Mesendoderm (in vitro differentiated cells): Measurements from ENCODE around the gene ERBB4.

Source experiments
- DNase-seq: peaks from one replicate; pipeline ENCODE4 v3.0.0; 2013
- H2AK5ac ChIP-seq: 2 replicates; pipeline ENCODE4 v1.6.1; 2013; ENCODE audit warnings: low read length, inconsistent platforms
- H2BK120ac ChIP-seq: 2 replicates; pipeline ENCODE4 v1.6.1; 2013; ENCODE audit warnings: low read depth, mild to moderate bottlenecking, low read length, moderate library complexity, mixed read lengths
- H2BK15ac ChIP-seq: replicated peaks from 2 replicates; pipeline ENCODE4 v1.6.1; 2013; ENCODE audit warnings: low read depth, mild to moderate bottlenecking, moderate library complexity
- H2BK5ac ChIP-seq: 2 replicates; pipeline ENCODE4 v1.6.1; 2013; ENCODE audit warnings: low read length, inconsistent platforms
- H3K18ac ChIP-seq: 2 replicates; pipeline ENCODE4 v1.6.1; 2013; ENCODE audit warnings: mild to moderate bottlenecking, low read length, mixed read lengths
- H3K23ac ChIP-seq: one replicate; pipeline ENCODE4 v1.6.1; 2013; ENCODE audit warnings: low read length
- H3K27ac ChIP-seq: 2 replicates; pipeline ENCODE4 v1.5.1; 2013; ENCODE audit warnings: low read depth, mild to moderate bottlenecking, inconsistent platforms, low read length, moderate library complexity
- H3K27me3 ChIP-seq: 2 replicates; pipeline ENCODE4 v1.6.1; 2013; ENCODE audit warnings: low read length, control low read depth, mild to moderate bottlenecking, inconsistent platforms; ENCODE audit not compliant: insufficient read depth, poor library complexity
- H3K36me3 ChIP-seq: 2 replicates; pipeline ENCODE4 v1.6.1; 2013; ENCODE audit warnings: low read length, inconsistent platforms; ENCODE audit not compliant: control insufficient read depth, insufficient read depth
- H3K4ac ChIP-seq: one replicate; pipeline ENCODE4 v1.6.1; 2013; ENCODE audit warnings: low read depth, mild to moderate bottlenecking, low read length, moderate library complexity
- H3K4me1 ChIP-seq: 2 replicates; pipeline ENCODE4 v1.6.1; 2013; ENCODE audit warnings: low read depth, low read length, inconsistent platforms; ENCODE audit not compliant: control insufficient read depth
- H3K4me2 ChIP-seq: 2 replicates; pipeline ENCODE4 v1.6.1; 2013; ENCODE audit warnings: low read length
- H3K4me3 ChIP-seq: 2 replicates; pipeline ENCODE4 v1.5.1; 2013; ENCODE audit warnings: mild to moderate bottlenecking, low read length
- H3K56ac ChIP-seq: one replicate; pipeline ENCODE4 v1.6.1; 2013; ENCODE audit warnings: low read length
- H3K79me1 ChIP-seq: 2 replicates; pipeline ENCODE4 v1.6.1; 2013; ENCODE audit warnings: low read length, inconsistent platforms
- H3K79me2 ChIP-seq: 2 replicates; pipeline ENCODE4 v1.6.1; 2013; ENCODE audit warnings: mild to moderate bottlenecking, low read length; ENCODE audit not compliant: control insufficient read depth, insufficient read depth
- H3K9ac ChIP-seq: 2 replicates; pipeline ENCODE4 v1.6.1; 2013; ENCODE audit warnings: low read length, inconsistent platforms
- H4K5ac ChIP-seq: one replicate; pipeline ENCODE4 v1.6.1; 2013; ENCODE audit warnings: low read length
- H4K8ac ChIP-seq: one replicate; pipeline ENCODE4 v1.6.1; 2013; ENCODE audit warnings: low read depth, mild to moderate bottlenecking, control low read depth, low read length, moderate library complexity
- WGBS: extraction: QIAGEN DNeasy Blood & Tissue Kit; methylation state at CpG from one replicate; pipeline ENCODE4 v1.1.7; 2013; ENCODE audit warnings: low lambda C conversion rate, missing lambda C conversion rate; ENCODE audit not compliant: insufficient coverage; ENCODE audit errors: extremely low coverage; 5-methylcytosine and 5-hydroxymethylcytosine counted together

The ERBB4 gene

DNA sequence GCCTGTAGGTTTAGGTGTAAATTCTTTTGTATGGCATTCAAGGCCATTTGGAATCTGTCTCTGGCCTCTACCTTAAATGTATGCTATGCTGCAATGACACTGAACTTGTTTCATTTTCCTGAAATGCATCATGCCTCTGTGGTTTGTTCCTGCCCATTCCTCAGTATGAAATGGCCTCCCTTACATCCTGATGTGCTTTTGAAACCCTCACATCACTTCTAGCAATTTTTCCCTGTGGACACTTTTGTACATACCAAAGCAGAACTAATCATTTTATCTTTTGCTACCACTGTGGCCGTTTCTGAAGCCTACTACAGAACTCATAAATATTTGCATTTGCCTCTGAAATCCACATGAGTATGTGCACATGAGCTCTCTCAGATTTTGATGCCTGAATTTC is 557.2 kb downstream of the ERBB4 start:
- no peaks in the 10 kb centered on the region for H3K79me1 ChIP-seq
- no peaks in the 10 kb centered on the region for H3K4me1 ChIP-seq
- WGBS = no CpG with 5 or more reads among the region's 1 CpG

DNA sequence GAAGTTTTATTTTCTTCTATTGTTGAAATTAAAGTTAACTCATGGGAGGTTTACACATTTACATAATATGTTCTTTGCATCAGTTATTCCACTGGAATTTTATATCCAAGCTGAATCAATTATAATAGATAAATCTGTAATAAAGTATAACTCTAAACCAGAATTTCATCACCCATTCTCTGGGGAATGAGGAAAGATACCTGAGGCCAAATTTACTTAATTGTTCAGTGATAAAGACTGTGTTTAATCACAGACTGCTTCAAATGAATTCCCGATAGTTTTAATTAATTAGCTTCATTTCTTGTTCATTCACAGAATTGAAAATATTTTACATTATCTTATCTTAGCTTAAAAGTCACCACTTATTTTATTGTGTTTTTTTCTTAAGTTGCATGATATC is 562.5 kb downstream of the ERBB4 start:
- H3K27ac ChIP-seq = no peak overlapping the region
- no peak overlapping the region for H3K4ac ChIP-seq
- H3K36me3 ChIP-seq = no peaks in the 10 kb centered on the region
- no peak overlapping the region for H3K9ac ChIP-seq
- H3K79me2 ChIP-seq = no peaks in the 10 kb centered on the region
- no peak overlapping the region for H3K56ac ChIP-seq
- no CpG with 5 or more reads among the region's 1 CpG for WGBS
- no peak overlapping the region for H2BK15ac ChIP-seq
- no peaks in the 10 kb centered on the region for H3K4me1 ChIP-seq
- no peak overlapping the region for H4K5ac ChIP-seq
- no peak overlapping the region for H3K18ac ChIP-seq
- H2BK5ac ChIP-seq = no peak overlapping the region
- DNase-seq = no peak
- no peak overlapping the region for H3K23ac ChIP-seq
- no peak overlapping the region for H3K4me2 ChIP-seq
- no peak overlapping the region for H2AK5ac ChIP-seq
- H3K79me1 ChIP-seq = no peaks in the 10 kb centered on the region
- no peak overlapping the region for H2BK120ac ChIP-seq
- H3K27me3 ChIP-seq = no peaks in the 10 kb centered on the region
- H3K4me3 ChIP-seq = no peak overlapping the region
- H4K8ac ChIP-seq = no peak overlapping the region

More for the DNA sequence above, 557.2 kb downstream of the ERBB4 start:
- H3K9ac ChIP-seq = no peak overlapping the region
- no peak overlapping the region for H3K56ac ChIP-seq
- no peak overlapping the region for H3K4ac ChIP-seq
- no peak overlapping the region for H4K5ac ChIP-seq
- no peak overlapping the region for H3K18ac ChIP-seq
- H3K27me3 ChIP-seq = no peaks in the 10 kb centered on the region
- no peak overlapping the region for H3K27ac ChIP-seq
- no peak overlapping the region for H3K4me3 ChIP-seq
- no peak overlapping the region for H2BK120ac ChIP-seq
- no peak overlapping the region for H3K4me2 ChIP-seq
- H3K36me3 ChIP-seq = no peaks in the 10 kb centered on the region
- H2AK5ac ChIP-seq = no peak overlapping the region
- no peak overlapping the region for H2BK15ac ChIP-seq
- no peaks in the 10 kb centered on the region for H3K79me2 ChIP-seq
- H3K23ac ChIP-seq = no peak overlapping the region
- no peak for DNase-seq
- no peak overlapping the region for H2BK5ac ChIP-seq
- H4K8ac ChIP-seq = no peak overlapping the region

DNA sequence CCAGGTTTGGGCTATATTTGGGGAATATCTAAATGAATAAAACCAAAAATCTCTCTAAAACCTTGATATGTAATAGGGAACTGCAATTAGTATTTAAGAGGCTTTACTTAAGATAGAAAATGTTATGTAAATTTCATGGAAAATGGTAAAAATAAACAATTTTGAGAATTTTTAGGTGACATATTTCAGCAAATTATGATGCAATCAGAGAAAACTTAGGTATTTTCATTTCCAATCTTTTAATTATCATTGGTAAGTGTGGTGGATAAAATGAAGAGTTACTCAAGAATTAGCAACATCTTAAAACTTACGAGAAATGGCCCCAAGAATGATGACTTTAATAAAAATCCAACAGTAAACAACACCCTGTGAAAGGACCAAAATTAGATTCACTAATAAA is 571.4 kb downstream of the ERBB4 start:
- no peak overlapping the region for H2BK120ac ChIP-seq
- no peaks in the 10 kb centered on the region for H3K79me2 ChIP-seq
- H4K8ac ChIP-seq = no peak overlapping the region
- H4K5ac ChIP-seq = no peak overlapping the region
- no peak overlapping the region for H2AK5ac ChIP-seq
- H3K4me3 ChIP-seq = no peak overlapping the region
- no peak overlapping the region for H3K27ac ChIP-seq
- H3K36me3 ChIP-seq = no peaks in the 10 kb centered on the region
- no peaks in the 10 kb centered on the region for H3K79me1 ChIP-seq
- H2BK15ac ChIP-seq = no peak overlapping the region
- no peak overlapping the region for H3K56ac ChIP-seq
- H3K27me3 ChIP-seq = no peaks in the 10 kb centered on the region
- H3K4ac ChIP-seq = no peak overlapping the region
- H3K9ac ChIP-seq = no peak overlapping the region
- no peaks in the 10 kb centered on the region for H3K4me1 ChIP-seq
- no peak for DNase-seq
- WGBS = no CpG with 5 or more reads among the region's 1 CpG
- H3K23ac ChIP-seq = no peak overlapping the region
- H2BK5ac ChIP-seq = no peak overlapping the region
- H3K4me2 ChIP-seq = no peak overlapping the region
- no peak overlapping the region for H3K18ac ChIP-seq

DNA sequence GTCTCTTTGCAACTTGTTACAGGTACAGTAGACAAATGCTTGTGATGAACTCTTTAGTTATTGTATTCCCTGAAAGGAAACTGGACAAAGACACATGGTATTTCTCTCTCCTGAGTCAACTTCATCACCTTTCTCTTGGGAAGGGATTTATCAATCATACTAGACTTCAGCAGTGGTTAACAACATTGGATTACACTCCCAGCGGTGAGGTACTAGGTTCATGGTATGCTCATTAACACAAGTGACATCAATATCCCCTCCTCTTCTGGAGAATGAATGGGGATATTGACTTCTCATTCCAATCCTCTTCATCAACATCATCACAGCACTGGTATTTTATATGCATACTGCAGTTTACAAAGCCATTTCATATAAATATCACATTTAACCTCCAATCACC is 574.6 kb downstream of the ERBB4 start:
- Histone ChIP-seq H2BK15ac (no peak overlapping the region), H2BK5ac (no peak overlapping the region), H3K27ac (no peak overlapping the region), H3K9ac (no peak overlapping the region), H2AK5ac (no peak overlapping the region), H2BK120ac (no peak overlapping the region), H3K4me3 (no peak overlapping the region), H4K5ac (no peak overlapping the region), H3K79me1 (no peaks in the 10 kb centered on the region), H3K18ac (no peak overlapping the region), H3K36me3 (no peaks in the 10 kb centered on the region), H3K4me2 (no peak overlapping the region), H3K4me1 (no peaks in the 10 kb centered on the region), H3K27me3 (no peaks in the 10 kb centered on the region), H4K8ac (no peak overlapping the region), H3K56ac (no peak overlapping the region), H3K4ac (no peak overlapping the region), H3K23ac (no peak overlapping the region), H3K79me2 (no peaks in the 10 kb centered on the region)
- WGBS = no CpG with 5 or more reads among the region's 1 CpG
- no peak for DNase-seq

DNA sequence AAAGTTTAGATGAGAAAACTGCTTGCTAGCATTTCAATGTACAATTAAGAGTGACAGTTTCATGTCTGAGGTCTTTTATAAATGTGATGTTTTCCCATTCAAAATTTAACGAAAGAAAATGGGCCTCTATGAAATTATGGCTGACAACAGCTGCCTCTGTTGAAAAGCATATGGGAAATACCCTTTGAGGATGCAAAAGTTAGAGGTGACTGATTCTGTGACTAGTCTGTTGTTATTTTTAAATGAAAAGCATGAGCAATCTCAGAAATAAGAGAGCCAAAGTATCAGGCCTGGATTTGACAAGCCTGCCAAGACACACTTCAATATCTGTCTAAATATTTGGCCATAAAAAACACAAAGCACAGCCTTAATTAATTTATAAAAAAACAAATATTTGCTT is 580.8 kb downstream of the ERBB4 start:
- Histone ChIP-seq H3K27ac (no peak overlapping the region), H3K4me3 (no peak overlapping the region), H4K5ac (no peak overlapping the region), H2BK15ac (no peak overlapping the region), H4K8ac (no peak overlapping the region), H3K4me2 (no peak overlapping the region), H3K36me3 (no peaks in the 10 kb centered on the region), H3K23ac (no peak overlapping the region), H2BK120ac (no peak overlapping the region), H2AK5ac (no peak overlapping the region), H3K4me1 (no peaks in the 10 kb centered on the region), H3K56ac (no peak overlapping the region), H3K79me1 (no peaks in the 10 kb centered on the region), H3K9ac (no peak overlapping the region), H3K27me3 (no peaks in the 10 kb centered on the region), H3K79me2 (no peaks in the 10 kb centered on the region), H3K4ac (no peak overlapping the region), H3K18ac (no peak overlapping the region), H2BK5ac (no peak overlapping the region)
- no CpG with 5 or more reads among the region's 1 CpG for WGBS
- DNase-seq = no peak

DNA sequence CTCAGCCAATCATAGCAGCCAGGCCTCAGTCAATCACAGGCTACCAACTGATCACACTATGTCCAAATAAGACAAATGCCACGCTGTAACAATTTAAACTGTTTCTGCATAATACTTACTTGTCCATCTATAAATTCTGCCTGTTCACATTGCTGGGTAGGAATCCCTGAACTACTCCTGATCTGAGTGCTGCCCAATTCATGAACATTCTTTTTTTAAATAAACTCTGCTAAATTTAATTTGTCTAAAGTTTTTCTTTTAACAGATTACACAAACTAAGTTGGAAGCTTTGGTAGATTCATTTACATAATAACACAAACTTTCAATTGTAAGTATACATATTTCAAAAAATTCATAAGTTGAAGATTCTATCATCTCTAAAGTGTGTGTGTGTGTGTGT is 583.0 kb downstream of the ERBB4 start:
- no peak overlapping the region for H3K18ac ChIP-seq
- no peak overlapping the region for H3K27ac ChIP-seq
- no peak overlapping the region for H4K8ac ChIP-seq
- H3K36me3 ChIP-seq = no peaks in the 10 kb centered on the region
- H3K79me2 ChIP-seq = no peaks in the 10 kb centered on the region
- no peak overlapping the region for H2AK5ac ChIP-seq
- no peaks in the 10 kb centered on the region for H3K79me1 ChIP-seq
- H2BK120ac ChIP-seq = no peak overlapping the region
- H3K56ac ChIP-seq = no peak overlapping the region
- no peak overlapping the region for H3K9ac ChIP-seq
- H2BK15ac ChIP-seq = no peak overlapping the region
- H4K5ac ChIP-seq = no peak overlapping the region
- no peak overlapping the region for H3K4me3 ChIP-seq
- no peak overlapping the region for H2BK5ac ChIP-seq
- no peak overlapping the region for H3K4ac ChIP-seq
- H3K4me2 ChIP-seq = no peak overlapping the region
- WGBS = no CpG with 5 or more reads among the region's 1 CpG
- no peak for DNase-seq
- H3K23ac ChIP-seq = no peak overlapping the region
- no peaks in the 10 kb centered on the region for H3K27me3 ChIP-seq
- H3K4me1 ChIP-seq = no peaks in the 10 kb centered on the region
